ENCODE measurements around the gene BRAP.
"Not testable (repeated sequence)": the region's sequence is repeated elsewhere in the genome, so short reads cannot be mapped to it uniquely, and the experiment has no call there.

Gene BRAP

GRCh38 chr12:111607239-111607638 lies 78.5 kb downstream of the BRAP start:
- no peak for DNase-seq (ENCODE audit: low spot score)

- DNase-seq (ENCODE audit: low spot score), result peak; percentile 5
Measured at GRCh38 chr12:111606767-111607230, 79.0 kb downstream of the BRAP start.

- no peak for DNase-seq (ENCODE audit: low spot score)
Measured at GRCh38 chr12:111605911-111606766, 79.6 kb downstream of the BRAP start.

- DNase-seq (ENCODE audit: low spot score), result not testable (repeated sequence)
Measured at GRCh38 chr12:111602857-111603256, 82.9 kb downstream of the BRAP start.

- no peak for DNase-seq (ENCODE audit: low spot score)
Measured at GRCh38 chr12:111602348-111602747, 83.4 kb downstream of the BRAP start.

GRCh38 chr12:111600986-111601385 lies 84.8 kb downstream of the BRAP start:
- DNase-seq (ENCODE audit: low spot score), result not testable (repeated sequence)

- no peak for DNase-seq (ENCODE audit: low spot score)
Measured at GRCh38 chr12:111600205-111600642, 85.5 kb downstream of the BRAP start.

- peak; percentile 89 for DNase-seq (ENCODE audit: low spot score)
Measured at GRCh38 chr12:111599453-111600204, 86.1 kb downstream of the BRAP start.

GRCh38 chr12:111598637-111599452 lies 86.9 kb downstream of the BRAP start, which contains the start of gene ATXN2:
ATXN2 (minus strand) TSS chr12:111599315; CDS start chr12:111599034, 281 bp downstream.
- DNase-seq (ENCODE audit: low spot score), result peak; percentile 70

- peak; percentile 66 for DNase-seq (ENCODE audit: low spot score)
Measured at GRCh38 chr12:111597831-111598636, 87.7 kb downstream of the BRAP start.

GRCh38 chr12:111596985-111597830 lies 88.5 kb downstream of the BRAP start:
- DNase-seq (ENCODE audit: low spot score), result peak; percentile 62

- not testable (repeated sequence) for DNase-seq (ENCODE audit: low spot score)
Measured at GRCh38 chr12:111595341-111595835, 90.4 kb downstream of the BRAP start.
